GM23338 (cell line): ENCODE measurements around the gene NUTM2F. TPM values are rescaled to one million over a fixed set of nuclear protein-coding genes. Genes with fewer than 3 reads are reported as not detected.

Source experiments
- ATAC-seq: fragments of 200-7000 bp; cut with Tn5 transposase; 3 replicates; pipeline ENCODE4 v1.9.1; 2020
- DNase-seq: peaks from one replicate; pipeline ENCODE4 v3.0.0-alpha.2; 2015; ENCODE audit warnings: low spot score
- H2AFZ ChIP-seq: fragments of 200-600 bp; sonication (generic); 2 replicates; pipeline ENCODE4 v1.8.0; 2016; ENCODE audit warnings: antibody characterized with exemption, mild to moderate bottlenecking, moderate library complexity
- H3F3A ChIP-seq: fragments of 200-600 bp; sonication (generic); replicated peaks from 2 replicates; pipeline ENCODE4 v1.8.0; 2017; ENCODE audit warnings: antibody characterized with exemption, mixed run types, low read depth
- H3K27ac ChIP-seq: fragments of 200-600 bp; sonication (generic); 2 replicates; pipeline ENCODE4 v1.6.1; 2016; ENCODE audit warnings: low read depth
- H3K27me3 ChIP-seq: fragments of 200-600 bp; sonication (generic); 2 replicates; pipeline ENCODE4 v1.8.0; 2016; ENCODE audit warnings: mild to moderate bottlenecking, mixed run types, moderate library complexity; ENCODE audit not compliant: insufficient read depth
- H3K36me3 ChIP-seq: fragments of 200-600 bp; sonication (generic); 2 replicates; pipeline ENCODE4 v1.8.0; 2016; ENCODE audit warnings: mild to moderate bottlenecking; ENCODE audit not compliant: insufficient read depth
- H3K4me1 ChIP-seq: fragments of 200-600 bp; sonication (generic); 2 replicates; pipeline ENCODE4 v1.8.0; 2016; ENCODE audit warnings: mild to moderate bottlenecking, moderate library complexity; ENCODE audit not compliant: insufficient read depth
- H3K4me2 ChIP-seq: fragments of 200-600 bp; sonication (generic); 2 replicates; pipeline ENCODE4 v1.7.1; 2017; ENCODE audit warnings: mixed run types
- H3K4me3 ChIP-seq: fragments of 200-600 bp; sonication (generic); 2 replicates; pipeline ENCODE4 v1.6.1; 2016; ENCODE audit warnings: mixed run types
- H3K79me2 ChIP-seq: fragments of 200-600 bp; sonication (generic); replicated peaks from 2 replicates; pipeline ENCODE4 v1.8.0; 2017; ENCODE audit warnings: mild to moderate bottlenecking; ENCODE audit not compliant: insufficient read depth
- H3K9me2 ChIP-seq: fragments of 200-600 bp; sonication (generic); 2 replicates; pipeline ENCODE4 v1.8.0; 2017; ENCODE audit not compliant: insufficient read depth
- H4K20me1 ChIP-seq: fragments of 200-600 bp; sonication (generic); replicated peaks from 2 replicates; pipeline ENCODE4 v1.8.0; 2017; ENCODE audit warnings: mild to moderate bottlenecking; ENCODE audit not compliant: insufficient read depth
- H3K27ac Mint-ChIP-seq: 2 replicates; pipeline ENCODE4 v1.8.0; 2020; ENCODE audit warnings: inconsistent platforms, mild to moderate bottlenecking, moderate library complexity, mixed read lengths
- H3K27me3 Mint-ChIP-seq: 3 replicates; pipeline ENCODE4 v1.8.0; 2022; ENCODE audit warnings: low read depth, mild to moderate bottlenecking, moderate library complexity, mixed read lengths, inconsistent platforms; ENCODE audit not compliant: insufficient read depth, poor library complexity
- H3K36me3 Mint-ChIP-seq: 3 replicates; pipeline ENCODE4 v1.8.0; 2021; ENCODE audit warnings: low read depth, mild to moderate bottlenecking, inconsistent platforms, moderate library complexity, mixed read lengths
- H3K4me1 Mint-ChIP-seq: 3 replicates; pipeline ENCODE4 v1.8.0; 2020; ENCODE audit warnings: mild to moderate bottlenecking, inconsistent platforms, mixed read lengths
- H3K4me3 Mint-ChIP-seq: 3 replicates; pipeline ENCODE4 v1.8.0; 2021; ENCODE audit warnings: moderate library complexity, mild to moderate bottlenecking, inconsistent platforms, mixed read lengths
- H3K9me3 Mint-ChIP-seq: 3 replicates; pipeline ENCODE4 v1.8.0; 2020; ENCODE audit warnings: moderate library complexity, mild to moderate bottlenecking, inconsistent platforms, mixed read lengths
- CREB1 ChIP-seq: fragments of 250-450 bp; sonication (Bioruptor Pico); IDR thresholded peaks from 2 replicates; pipeline ENCODE4 v1.5.0; 2020; ENCODE audit warnings: low read depth, mild to moderate bottlenecking, moderate library complexity
- EZH2phosphoT487 ChIP-seq: fragments of 200-600 bp; sonication (generic); IDR thresholded peaks from one replicate; pipeline ENCODE4 v1.8.1; 2018; ENCODE audit warnings: antibody characterized with exemption; ENCODE audit not compliant: unreplicated experiment
- JUNB ChIP-seq: IDR thresholded peaks from one replicate; pipeline ENCODE4 v1.6.1; 2016; ENCODE audit warnings: antibody characterized with exemption; ENCODE audit not compliant: unreplicated experiment
- NANOG ChIP-seq: IDR thresholded peaks from 2 replicates; pipeline ENCODE4 v1.6.1; 2016; ENCODE audit warnings: antibody characterized with exemption, borderline replicate concordance
- POLR2AphosphoS5 ChIP-seq: IDR thresholded peaks from 2 replicates; pipeline ENCODE4 v1.6.1; 2016; ENCODE audit warnings: antibody characterized with exemption, low read depth
- REST ChIP-seq: IDR thresholded peaks from one replicate; pipeline ENCODE4 v1.6.1; 2018; ENCODE audit warnings: antibody characterized with exemption; ENCODE audit not compliant: unreplicated experiment
- STAT1 ChIP-seq: IDR thresholded peaks from one replicate; pipeline ENCODE4 v1.6.1; 2016; ENCODE audit warnings: antibody characterized with exemption; ENCODE audit not compliant: unreplicated experiment
- ZNF114 ChIP-seq: fragments of 250-450 bp; sonication (Bioruptor Pico); IDR thresholded peaks from 2 replicates; pipeline ENCODE4 v1.5.0; 2020; ENCODE audit warnings: mild to moderate bottlenecking, moderate library complexity
- ZNF331 ChIP-seq: fragments of 250-450 bp; sonication (Bioruptor Pico); IDR thresholded peaks from 2 replicates; pipeline ENCODE4 v1.5.0; 2020; ENCODE audit warnings: low read depth, mild to moderate bottlenecking, moderate library complexity
- polyA plus RNA-seq: library from polyadenylated mRNA; unstranded; fragments of >200 nt; fragmentation: Nextera tagmentation; extraction: Ambion mirVana; gene quantifications from 2 replicates; pipeline ENCODE4 v1.2.1, GENCODE V29; 2016
- total RNA-seq: library from RNA; depleted of rRNA; stranded (reverse); fragments of >200 nt; shearing (Covaris generic); gene quantifications from 2 replicates; pipeline ENCODE4 v1.2.3, GENCODE V29; 2014
- TF ChIP-seq, protein P1 (sequence below): IDR thresholded peaks from 2 replicates; pipeline ENCODE4 v1.6.1; 2016; ENCODE audit warnings: antibody characterized with exemption
- TF ChIP-seq, protein P2 (sequence below), 2 experiments: fragments of 200-600 bp in 1 of 2; sonication (generic) in 1 of 2; conservative IDR thresholded peaks; 2 replicates each; pipeline versions ENCODE4 v1.5.1 to v1.6.1; 2016 to 2017; ENCODE audit warnings: antibody characterized with exemption in 2 of 2, low read depth in 2 of 2, mild to moderate bottlenecking in 2 of 2, moderate library complexity in 1 of 2

Gene NUTM2F
- total and polyA plus RNA-seq, 2 experiments from 2014 or later = 0.19 to 0.45 TPM

DNA sequence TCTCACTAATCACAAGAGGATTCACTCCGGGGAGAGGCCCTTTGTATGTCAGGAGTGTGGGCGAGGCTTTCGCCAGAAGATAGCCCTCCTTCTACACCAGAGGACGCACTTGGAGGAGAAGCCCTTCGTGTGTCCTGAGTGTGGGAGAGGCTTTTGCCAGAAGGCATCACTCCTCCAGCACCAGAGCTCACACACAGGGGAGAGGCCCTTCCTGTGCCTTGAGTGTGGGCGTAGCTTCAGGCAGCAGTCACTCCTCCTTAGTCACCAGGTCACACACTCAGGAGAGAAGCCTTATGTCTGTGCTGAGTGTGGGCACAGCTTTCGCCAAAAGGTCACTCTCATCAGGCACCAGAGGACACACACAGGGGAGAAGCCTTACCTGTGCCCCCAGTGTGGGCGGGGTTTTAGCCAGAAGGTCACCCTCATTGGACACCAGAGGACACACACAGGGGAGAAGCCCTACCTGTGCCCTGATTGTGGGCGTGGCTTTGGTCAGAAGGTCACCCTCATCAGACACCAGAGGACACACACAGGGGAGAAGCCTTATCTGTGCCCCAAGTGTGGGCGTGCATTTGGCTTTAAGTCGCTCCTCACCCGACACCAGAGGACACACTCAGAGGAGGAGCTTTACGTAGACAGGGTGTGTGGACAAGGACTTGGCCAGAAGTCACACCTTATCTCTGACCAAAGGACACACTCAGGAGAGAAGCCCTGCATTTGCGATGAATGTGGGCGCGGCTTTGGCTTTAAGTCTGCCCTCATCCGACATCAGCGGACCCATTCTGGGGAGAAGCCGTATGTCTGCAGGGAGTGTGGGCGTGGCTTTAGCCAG is 27.8 kb downstream of the NUTM2F start:
- peaks cover 3% of the 10 kb centered on the region; the same call in 1 of the 3 replicates for H3K4me1 Mint-ChIP-seq
- Histone ChIP-seq H4K20me1 (no peaks in the 10 kb centered on the region), H3K79me2 (no peaks in the 10 kb centered on the region), H3K4me1 (no peaks in the 10 kb centered on the region), H3K27me3 (no peaks in the 10 kb centered on the region), H3K36me3 (no peaks in the 10 kb centered on the region), H3F3A (no peaks in the 10 kb centered on the region), H3K4me2 (no peak overlapping the region), H3K27ac (no peak overlapping the region), H3K4me3 (no peak overlapping the region), H2AFZ (no peak overlapping the region), H3K9me2 (peaks cover 7% of the 10 kb centered on the region; the same call in 1 of the 2 replicates)
- ATAC-seq = no peak; the same call in 2 of the 3 replicates
- no peak overlapping the region for H3K4me3 Mint-ChIP-seq
- TF ChIP-seq, protein P1, sequence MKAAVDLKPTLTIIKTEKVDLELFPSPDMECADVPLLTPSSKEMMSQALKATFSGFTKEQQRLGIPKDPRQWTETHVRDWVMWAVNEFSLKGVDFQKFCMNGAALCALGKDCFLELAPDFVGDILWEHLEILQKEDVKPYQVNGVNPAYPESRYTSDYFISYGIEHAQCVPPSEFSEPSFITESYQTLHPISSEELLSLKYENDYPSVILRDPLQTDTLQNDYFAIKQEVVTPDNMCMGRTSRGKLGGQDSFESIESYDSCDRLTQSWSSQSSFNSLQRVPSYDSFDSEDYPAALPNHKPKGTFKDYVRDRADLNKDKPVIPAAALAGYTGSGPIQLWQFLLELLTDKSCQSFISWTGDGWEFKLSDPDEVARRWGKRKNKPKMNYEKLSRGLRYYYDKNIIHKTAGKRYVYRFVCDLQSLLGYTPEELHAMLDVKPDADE = no peak
- TF ChIP-seq ZNF331 (no peak), JUNB (no peak), ZNF114 (no peak), REST (no peak), NANOG (no peak), STAT1 (no peak), EZH2phosphoT487 (no peak), POLR2AphosphoS5 (no peak), CREB1 (CRISPR knock-in tag) (no peak)
- TF ChIP-seq, protein P2, sequence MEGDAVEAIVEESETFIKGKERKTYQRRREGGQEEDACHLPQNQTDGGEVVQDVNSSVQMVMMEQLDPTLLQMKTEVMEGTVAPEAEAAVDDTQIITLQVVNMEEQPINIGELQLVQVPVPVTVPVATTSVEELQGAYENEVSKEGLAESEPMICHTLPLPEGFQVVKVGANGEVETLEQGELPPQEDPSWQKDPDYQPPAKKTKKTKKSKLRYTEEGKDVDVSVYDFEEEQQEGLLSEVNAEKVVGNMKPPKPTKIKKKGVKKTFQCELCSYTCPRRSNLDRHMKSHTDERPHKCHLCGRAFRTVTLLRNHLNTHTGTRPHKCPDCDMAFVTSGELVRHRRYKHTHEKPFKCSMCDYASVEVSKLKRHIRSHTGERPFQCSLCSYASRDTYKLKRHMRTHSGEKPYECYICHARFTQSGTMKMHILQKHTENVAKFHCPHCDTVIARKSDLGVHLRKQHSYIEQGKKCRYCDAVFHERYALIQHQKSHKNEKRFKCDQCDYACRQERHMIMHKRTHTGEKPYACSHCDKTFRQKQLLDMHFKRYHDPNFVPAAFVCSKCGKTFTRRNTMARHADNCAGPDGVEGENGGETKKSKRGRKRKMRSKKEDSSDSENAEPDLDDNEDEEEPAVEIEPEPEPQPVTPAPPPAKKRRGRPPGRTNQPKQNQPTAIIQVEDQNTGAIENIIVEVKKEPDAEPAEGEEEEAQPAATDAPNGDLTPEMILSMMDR (conservative IDR thresholded peaks at IDR 0.05; ENCODE audit: low read depth in 2 of 2) = no peak
- H3K27ac Mint-ChIP-seq = no peak overlapping the region
- no peaks in the 10 kb centered on the region for H3K9me3 Mint-ChIP-seq
- peak; percentile 8 for DNase-seq
- peaks cover 11% of the 10 kb centered on the region for H3K36me3 Mint-ChIP-seq
- no peaks in the 10 kb centered on the region for H3K27me3 Mint-ChIP-seq
